Lower lobe of right lung (tissue), 2 donors: Measurements from ENCODE around the gene GRK1. TPM values are rescaled to one million over a fixed set of nuclear protein-coding genes. Genes with fewer than 3 reads are reported as not detected.

Source experiments
- ATAC-seq, 2 donors: fragments of 200-7000 bp; cut with Tn5 transposase; one replicate each; pipeline ENCODE4 v1.9.1; 2020 to 2022; ENCODE audit warnings: mild to moderate bottlenecking in 2 of 2, moderate library complexity in 2 of 2
- DNase-seq: peaks from one replicate; pipeline ENCODE4 v3.0.0-alpha.2; 2020
- H3K27ac ChIP-seq: fragments of 200-600 bp; one replicate; pipeline ENCODE4 v1.8.0; 2022
- H3K27me3 ChIP-seq: fragments of 200-600 bp; one replicate; pipeline ENCODE4 v1.8.0; 2022; ENCODE audit warnings: low read depth
- H3K36me3 ChIP-seq: fragments of 200-600 bp; one replicate; pipeline ENCODE4 v1.8.0; 2022; ENCODE audit warnings: mild to moderate bottlenecking
- H3K4me1 ChIP-seq: fragments of 200-600 bp; one replicate; pipeline ENCODE4 v1.8.0; 2022
- H3K4me3 ChIP-seq: fragments of 200-600 bp; one replicate; pipeline ENCODE4 v1.8.0; 2022; ENCODE audit warnings: mild to moderate bottlenecking
- H3K9me3 ChIP-seq: fragments of 200-600 bp; one replicate; pipeline ENCODE4 v1.8.0; 2022
- intact Hi-C: fragments of 100-400 bp; cut with DNase I; formaldehyde crosslinking; loops from one replicate; pipeline ENCODE4 v1.11.0; 2022
- total RNA-seq: library from RNA; stranded (reverse); fragmentation: NEBNext Ultra II Directional; extraction: Animal tissue kit (Norgen Biotek cat#: 25700); gene quantifications from one replicate; pipeline ENCODE4 v1.2.1, GENCODE V29; 2021
- TF ChIP-seq, protein P1 (sequence below): fragments of 200-600 bp; IDR thresholded peaks from one replicate; pipeline ENCODE4 v1.8.0; 2022; ENCODE audit warnings: antibody characterized with exemption, mild to moderate bottlenecking
- donor health status: DM: no; HTN: yes; CAD: no; lungs with severe emphysema.

The GRK1 gene
- total RNA-seq, 1 donor from 2014 or later: not detected

DNA sequence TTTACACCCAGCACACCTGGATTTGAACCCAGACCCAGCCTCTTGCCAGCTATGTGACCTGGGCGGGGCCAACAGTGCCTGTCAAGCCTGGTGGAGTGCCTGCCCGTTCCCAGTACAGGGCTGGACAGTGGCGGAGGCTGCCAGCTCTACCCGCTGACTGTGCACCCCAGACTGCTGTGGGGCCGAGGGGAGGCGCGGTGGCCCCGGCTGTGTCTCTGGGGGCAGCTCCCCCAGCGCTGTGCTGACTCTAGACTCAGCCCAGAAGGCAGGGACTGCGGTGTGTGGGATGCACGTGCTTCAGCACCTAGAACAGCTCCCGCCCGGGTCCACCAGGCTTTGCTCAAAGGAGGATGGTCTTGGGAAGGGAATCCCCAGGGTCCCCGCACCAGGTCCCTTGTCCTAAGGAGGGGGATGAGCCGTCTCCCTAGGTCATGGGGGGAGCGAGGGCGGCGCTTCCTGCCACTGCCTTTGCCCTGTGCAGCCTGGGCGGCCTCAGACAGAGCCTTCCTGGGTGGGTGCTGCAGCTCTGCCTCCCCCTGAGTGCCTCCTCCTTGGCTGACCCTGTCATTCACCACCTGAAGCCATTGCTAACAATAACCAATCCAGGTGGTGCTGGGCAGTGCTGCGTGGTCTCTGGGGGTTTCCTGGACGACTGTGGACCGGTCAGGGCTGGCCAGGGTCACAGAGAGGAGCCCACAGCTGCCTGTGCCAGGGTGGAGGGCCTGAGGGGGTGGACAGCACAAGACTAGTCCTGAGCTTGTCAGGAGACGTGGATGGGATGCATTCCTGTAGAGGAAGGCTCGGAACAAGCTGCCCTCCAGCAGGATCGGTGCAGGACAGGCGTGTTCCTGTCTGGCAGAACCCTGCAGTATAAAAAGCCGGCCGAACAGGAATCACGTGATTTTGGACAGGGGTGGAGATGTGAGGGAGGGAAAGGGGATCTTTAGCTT, 110.6 kb downstream of the GRK1 start:
- Histone ChIP-seq H3K4me1 (no peaks in the 10 kb centered on the region), H3K36me3 (no peaks in the 10 kb centered on the region), H3K27me3 (peaks cover 16% of the 10 kb centered on the region), H3K27ac (no peak overlapping the region), H3K9me3 (no peaks in the 10 kb centered on the region), H3K4me3 (no peak overlapping the region)
- intact Hi-C loops: no loop called here
- ATAC-seq (peak; percentile 16 to 35), DNase-seq (no peak)
- TF ChIP-seq, protein P1, sequence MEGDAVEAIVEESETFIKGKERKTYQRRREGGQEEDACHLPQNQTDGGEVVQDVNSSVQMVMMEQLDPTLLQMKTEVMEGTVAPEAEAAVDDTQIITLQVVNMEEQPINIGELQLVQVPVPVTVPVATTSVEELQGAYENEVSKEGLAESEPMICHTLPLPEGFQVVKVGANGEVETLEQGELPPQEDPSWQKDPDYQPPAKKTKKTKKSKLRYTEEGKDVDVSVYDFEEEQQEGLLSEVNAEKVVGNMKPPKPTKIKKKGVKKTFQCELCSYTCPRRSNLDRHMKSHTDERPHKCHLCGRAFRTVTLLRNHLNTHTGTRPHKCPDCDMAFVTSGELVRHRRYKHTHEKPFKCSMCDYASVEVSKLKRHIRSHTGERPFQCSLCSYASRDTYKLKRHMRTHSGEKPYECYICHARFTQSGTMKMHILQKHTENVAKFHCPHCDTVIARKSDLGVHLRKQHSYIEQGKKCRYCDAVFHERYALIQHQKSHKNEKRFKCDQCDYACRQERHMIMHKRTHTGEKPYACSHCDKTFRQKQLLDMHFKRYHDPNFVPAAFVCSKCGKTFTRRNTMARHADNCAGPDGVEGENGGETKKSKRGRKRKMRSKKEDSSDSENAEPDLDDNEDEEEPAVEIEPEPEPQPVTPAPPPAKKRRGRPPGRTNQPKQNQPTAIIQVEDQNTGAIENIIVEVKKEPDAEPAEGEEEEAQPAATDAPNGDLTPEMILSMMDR: no peak

DNA sequence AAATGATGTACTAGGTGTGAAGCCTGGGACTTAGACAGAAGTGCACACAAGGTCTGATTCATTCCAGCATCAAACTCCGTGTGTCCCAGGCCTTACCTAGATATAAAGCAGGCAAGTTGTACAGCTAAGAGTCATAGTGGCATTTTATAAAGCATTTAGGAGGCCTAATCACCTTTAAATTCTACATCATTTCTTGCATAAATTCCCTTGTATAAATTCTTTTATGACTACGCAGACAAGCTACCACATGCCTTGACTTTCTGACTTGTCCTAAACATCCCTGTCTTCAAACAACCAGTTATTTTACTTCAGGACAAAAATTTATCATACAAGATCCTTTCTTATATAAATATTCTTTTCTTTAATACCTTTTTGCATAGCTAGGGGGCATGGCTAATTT, 114.6 kb downstream of the GRK1 start:
- H3K36me3 ChIP-seq: no peaks in the 10 kb centered on the region
- DNase-seq (no peak), ATAC-seq (no peak)
- intact Hi-C loops: no loop called here
- TF ChIP-seq, protein P1: no peak
- H3K27ac ChIP-seq: no peak overlapping the region
- no peaks in the 10 kb centered on the region for H3K4me1 ChIP-seq
- no peak overlapping the region for H3K4me3 ChIP-seq
- H3K9me3 ChIP-seq: no peaks in the 10 kb centered on the region
- peaks cover 7% of the 10 kb centered on the region for H3K27me3 ChIP-seq

- DNase-seq: no peak
- Histone ChIP-seq H3K36me3 (no peaks in the 10 kb centered on the region), H3K9me3 (no peaks in the 10 kb centered on the region), H3K4me1 (no peaks in the 10 kb centered on the region), H3K27me3 (no peaks in the 10 kb centered on the region), H3K4me3 (no peak overlapping the region), H3K27ac (no peak overlapping the region)
- ATAC-seq: no peak
- TF ChIP-seq, protein P1: no peak
- intact Hi-C loops: no loop called here
These were observed 115.5 kb downstream of the GRK1 start for GRCh38 chr13:113782472-113782871.

GRCh38 chr13:113783200-113783881, 116.3 kb downstream of the GRK1 start:
- H3K4me1 ChIP-seq: no peaks in the 10 kb centered on the region
- ATAC-seq (no peak), DNase-seq (no peak)
- TF ChIP-seq, protein P1: no peak
- H3K4me3 ChIP-seq: no peak overlapping the region
- no peak overlapping the region for H3K27ac ChIP-seq
- H3K9me3 ChIP-seq: no peaks in the 10 kb centered on the region
- H3K36me3 ChIP-seq: no peaks in the 10 kb centered on the region
- intact Hi-C loops: no loop called here
- no peaks in the 10 kb centered on the region for H3K27me3 ChIP-seq

DNA sequence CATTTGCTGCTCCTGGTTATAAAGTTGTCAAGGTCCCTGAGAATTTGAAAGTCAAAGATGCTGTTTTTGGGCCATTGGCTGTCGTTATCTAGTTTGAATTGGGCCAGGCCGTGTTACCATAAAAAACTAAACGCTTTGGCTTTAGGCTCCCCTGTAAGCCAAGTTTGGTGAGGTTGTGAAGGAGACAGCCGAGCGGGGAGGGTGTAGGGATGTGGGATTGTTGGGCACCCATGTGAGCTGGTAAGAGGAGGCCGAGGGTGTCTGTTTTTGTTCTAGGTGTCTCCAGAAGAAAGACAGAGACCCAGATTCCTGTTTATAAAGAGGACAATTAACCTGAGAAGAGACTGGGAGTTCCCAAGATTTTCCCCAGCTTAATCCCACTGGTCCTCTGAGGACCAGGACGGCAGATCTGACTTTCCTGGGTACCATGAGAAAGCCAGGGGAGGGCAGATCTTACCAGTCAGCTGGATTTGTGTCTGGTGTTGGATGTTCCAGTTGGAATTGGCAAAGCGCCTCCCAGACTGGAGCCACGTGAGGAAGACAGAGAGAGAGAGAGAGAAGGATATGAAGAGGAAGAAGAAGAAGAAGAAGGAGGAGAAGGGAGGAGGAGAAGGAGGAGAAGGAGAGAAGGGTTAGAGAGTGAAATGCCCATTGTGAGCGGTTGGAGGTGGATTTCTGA, 117.1 kb downstream of the GRK1 start:
- Histone ChIP-seq H3K27me3 (no peaks in the 10 kb centered on the region), H3K9me3 (no peaks in the 10 kb centered on the region), H3K4me1 (no peaks in the 10 kb centered on the region), H3K4me3 (no peak overlapping the region), H3K27ac (no peak overlapping the region), H3K36me3 (no peaks in the 10 kb centered on the region)
- no peak for ATAC-seq
- TF ChIP-seq, protein P1: no peak
- no peak for DNase-seq
- intact Hi-C loops: no loop called here
